Measurements from ENCODE around the gene TCIRG1.

The TCIRG1 gene

DNA sequence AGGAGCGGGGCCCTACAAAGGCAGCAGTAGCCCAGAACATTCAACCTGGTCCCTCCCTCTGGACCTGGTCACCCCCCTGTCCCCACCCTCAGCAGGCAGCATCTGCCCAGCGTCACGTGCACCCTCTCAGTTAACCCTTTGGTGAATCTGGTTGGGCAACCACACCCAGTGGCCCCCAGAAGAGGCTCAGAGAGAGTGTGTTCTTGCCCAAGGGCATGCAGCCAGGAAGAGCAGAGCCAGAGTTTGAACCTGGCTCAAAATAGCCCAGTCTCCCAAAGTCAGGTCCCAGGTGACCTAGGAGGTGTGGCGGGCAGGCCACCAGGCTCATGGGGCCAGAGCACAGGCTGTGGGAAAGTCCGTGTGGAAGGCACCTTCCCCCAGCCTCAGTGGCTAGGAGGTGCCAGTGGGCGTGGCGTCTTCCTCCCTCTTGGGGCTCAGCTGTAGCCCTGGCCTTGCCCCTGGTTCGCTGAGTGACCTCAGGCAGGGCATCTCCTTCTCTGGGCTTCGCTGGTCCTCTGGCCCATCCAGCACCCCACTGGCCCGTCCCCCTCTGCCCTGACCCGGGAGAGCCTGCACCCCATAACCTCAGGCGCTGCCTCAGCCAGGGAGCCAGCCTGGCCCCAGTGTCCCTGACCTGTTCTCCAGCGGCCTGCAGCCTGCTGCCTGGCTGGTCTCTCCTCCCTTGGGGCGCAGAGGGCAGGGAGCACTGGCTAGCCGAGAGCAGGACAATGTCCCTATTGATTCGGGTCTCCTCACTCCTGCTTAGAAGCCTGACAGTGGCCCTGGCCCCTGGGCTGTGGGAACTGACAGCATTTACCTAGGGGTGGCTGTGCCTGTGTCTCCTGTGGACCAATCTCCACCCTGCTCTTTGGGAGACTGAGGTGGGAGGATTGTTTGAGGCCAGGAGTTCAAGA, 21.7 kb upstream of the TCIRG1 start:
- H3K27ac ChIP-seq: no peak overlapping the region

DNA sequence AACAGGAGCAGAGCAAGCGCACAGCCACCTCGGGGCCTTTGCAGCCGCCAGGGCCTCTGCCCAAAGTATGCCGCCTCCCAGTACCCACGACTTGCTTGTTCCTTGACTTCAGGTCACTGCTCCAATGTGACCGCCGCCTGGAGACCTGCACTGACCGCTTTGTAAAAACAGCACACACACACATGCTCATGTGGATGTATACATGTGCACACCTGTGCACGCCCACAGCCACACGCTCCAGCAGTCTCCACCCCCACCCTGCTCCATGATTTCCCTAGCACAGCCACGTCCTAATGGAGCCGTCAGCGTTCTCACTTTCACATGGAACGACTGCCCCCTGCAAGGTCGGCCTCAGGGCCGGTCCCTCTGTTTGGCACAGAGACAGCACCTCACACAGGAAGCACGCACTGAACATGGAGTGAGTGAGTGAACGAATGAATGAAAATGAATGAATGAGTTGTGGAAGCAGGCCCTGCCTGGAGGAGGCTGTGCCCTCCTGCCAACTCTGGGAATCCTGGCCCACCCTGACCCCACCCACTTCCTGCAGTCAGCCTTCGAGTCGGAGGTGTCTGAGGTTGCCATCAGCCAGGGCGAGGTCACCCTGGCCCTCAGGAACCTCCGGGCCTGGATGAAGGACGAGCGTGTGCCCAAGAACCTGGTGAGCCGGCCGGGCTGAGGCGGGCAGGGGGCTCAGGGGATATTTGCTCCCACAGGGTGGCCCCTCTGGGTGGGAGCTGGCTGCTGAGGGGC, 20.7 kb upstream of the TCIRG1 start:
- H3K27ac ChIP-seq: no peak overlapping the region
- no peak for DNase-seq (ENCODE audit: low read depth, low spot score)

More for the DNA sequence above, 21.7 kb upstream of the TCIRG1 start:
- no peak for DNase-seq (ENCODE audit: low read depth, low spot score)

DNA sequence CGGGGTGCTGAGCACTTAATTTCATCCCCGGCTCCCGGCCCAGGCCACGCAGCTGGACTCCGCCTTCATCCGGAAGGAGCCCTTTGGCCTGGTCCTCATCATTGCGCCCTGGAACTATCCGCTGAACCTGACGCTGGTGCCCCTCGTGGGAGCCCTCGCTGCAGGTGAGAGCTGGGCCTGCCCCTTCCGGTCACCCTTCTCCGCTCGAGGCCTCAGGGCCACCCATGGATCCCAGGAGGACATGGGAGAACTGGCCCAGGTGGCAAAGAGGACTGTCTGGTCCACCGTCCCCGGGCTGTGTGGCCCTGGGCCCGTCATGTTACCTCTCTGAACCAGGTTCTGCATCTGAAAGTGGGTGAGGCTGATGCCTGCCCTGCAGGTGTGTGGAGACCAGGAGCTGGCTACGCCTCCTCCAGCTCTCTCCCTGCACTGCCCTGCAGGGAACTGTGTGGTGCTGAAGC, 20.1 kb upstream of the TCIRG1 start:
- H3K27ac ChIP-seq: no peak overlapping the region
- no peak for DNase-seq (ENCODE audit: low read depth, low spot score)

DNA sequence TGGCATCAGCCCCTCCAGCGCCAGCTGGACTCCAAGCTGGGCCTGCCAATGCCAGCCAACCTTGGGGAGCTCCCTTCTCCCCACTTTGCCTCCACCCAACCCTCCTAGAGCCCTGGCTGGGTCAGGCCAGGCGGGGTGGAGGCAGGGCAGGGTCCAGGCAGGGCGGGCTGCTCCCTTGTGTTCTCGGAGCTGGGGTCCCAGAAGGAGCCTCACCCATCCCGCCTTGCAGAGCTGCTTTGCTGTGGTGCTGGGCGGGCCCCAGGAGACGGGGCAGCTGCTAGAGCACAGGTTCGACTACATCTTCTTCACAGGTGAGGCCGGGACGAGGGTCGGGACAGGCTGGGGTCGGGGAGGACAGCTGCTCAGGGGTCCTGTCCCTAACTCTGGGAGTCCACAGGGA, 19.3 kb upstream of the TCIRG1 start:
- H3K27ac ChIP-seq: no peak overlapping the region
- DNase-seq (ENCODE audit: low read depth, low spot score): no peak

DNA sequence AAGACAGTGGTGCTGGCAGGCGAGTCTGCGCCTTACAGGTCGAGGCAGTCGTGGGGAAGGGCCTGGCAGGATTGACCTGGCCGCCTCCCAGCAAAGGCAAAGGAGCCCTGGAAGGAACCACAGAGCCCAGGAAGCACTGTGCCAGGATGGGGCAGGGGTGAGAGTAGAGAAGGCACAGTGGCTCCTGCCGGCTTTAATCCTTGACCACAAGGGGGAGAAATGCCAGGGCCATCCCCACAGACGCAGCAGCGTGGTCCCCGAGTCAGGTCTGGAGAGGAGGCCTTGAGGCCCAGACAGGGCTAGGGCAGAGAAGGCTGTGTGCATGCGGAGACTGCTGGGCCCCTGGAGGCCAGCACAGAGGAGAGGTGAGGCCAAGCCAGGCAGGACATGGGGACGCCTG, 18.2 kb upstream of the TCIRG1 start:
- peak overlapping the region; percentile 9 for H3K27ac ChIP-seq
- no peak for DNase-seq (ENCODE audit: low read depth, low spot score)

DNA sequence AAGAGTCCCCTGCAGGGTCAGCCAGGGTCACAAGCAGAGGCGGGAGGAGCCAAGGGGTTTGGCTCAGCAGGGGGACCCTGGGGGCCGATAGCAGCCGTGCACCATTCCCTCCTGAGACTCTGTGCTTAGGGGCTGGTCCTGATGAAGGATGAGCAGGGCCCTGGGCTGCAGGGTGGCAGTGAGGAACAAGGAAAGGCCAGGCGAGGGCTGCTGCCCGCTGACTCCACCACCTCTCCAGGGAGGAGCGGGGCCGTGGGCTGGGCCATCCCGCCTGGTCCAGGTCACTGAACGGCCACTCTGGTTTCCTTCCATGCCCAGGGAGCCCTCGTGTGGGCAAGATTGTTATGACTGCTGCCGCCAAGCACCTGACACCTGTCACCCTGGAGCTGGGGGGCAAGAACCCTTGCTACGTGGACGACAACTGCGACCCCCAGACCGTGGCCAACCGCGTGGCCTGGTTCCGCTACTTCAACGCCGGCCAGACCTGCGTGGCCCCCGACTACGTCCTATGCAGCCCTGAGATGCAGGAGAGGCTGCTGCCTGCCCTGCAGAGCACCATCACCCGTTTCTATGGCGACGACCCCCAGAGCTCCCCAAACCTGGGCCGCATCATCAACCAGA, 17.5 kb upstream of the TCIRG1 start:
- no peak for DNase-seq (ENCODE audit: low read depth, low spot score)

DNA sequence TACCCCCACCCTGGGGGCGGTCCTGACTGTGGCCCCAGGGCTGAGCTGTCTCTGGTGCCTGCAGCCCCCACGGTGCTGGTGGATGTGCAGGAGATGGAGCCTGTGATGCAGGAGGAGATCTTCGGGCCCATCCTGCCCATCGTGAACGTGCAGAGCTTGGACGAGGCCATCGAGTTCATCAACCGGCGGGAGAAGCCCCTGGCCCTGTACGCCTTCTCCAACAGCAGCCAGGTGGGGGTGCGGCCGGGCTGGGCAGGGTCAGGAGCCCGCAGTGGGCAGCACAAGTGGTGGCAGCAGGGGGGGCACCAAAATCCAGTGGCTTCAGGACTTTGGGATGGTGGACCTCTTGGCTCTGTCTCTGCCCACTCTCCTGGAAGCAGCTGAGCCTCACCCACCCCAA, 16.3 kb upstream of the TCIRG1 start:
- no peak for DNase-seq (ENCODE audit: low read depth, low spot score)
- H3K27ac ChIP-seq: no peak overlapping the region

More for the DNA sequence above, 17.5 kb upstream of the TCIRG1 start:
- no peak overlapping the region for H3K27ac ChIP-seq

DNA sequence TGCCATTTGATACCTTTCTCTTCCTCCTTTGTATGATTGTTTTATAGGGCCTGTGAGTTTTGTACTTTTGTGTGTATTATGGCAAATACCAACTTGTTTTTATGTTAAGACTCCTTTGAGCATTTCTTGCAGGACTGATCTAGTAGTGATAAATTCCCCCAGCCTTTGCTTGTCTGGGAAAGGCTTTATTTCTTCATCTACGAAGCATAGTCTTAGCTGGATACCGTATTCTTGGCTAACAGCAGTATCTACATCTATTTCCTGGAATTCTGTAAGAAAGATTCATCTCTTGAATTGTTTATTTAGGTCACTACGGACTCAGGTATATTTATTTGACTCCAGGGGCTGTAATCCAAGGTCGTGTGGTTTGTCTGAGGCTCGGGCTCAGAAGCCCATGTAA, 14.3 kb upstream of the TCIRG1 start:
- no peak for DNase-seq (ENCODE audit: low read depth, low spot score)
- no peak overlapping the region for H3K27ac ChIP-seq

DNA sequence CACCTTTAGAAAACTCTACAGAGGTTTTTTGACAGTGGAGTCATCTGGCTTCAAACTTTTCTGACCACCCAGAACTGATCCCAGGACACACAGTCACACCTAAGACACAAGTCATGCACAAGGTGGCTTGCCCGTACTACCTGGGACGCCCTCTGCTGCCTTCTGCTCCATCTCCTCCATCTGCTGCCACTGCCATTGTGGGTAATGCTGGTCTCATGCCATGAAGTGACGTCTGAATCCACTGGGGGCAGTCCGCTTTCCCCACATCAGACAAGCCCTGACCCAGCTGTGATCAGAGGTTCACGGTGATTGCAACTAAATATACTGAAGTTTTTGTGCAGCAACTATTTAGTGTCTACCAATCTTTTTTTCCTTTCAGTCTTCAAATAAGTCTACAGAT, 13.8 kb upstream of the TCIRG1 start:
- no peak for DNase-seq (ENCODE audit: low read depth, low spot score)
- no peak overlapping the region for H3K27ac ChIP-seq

DNA sequence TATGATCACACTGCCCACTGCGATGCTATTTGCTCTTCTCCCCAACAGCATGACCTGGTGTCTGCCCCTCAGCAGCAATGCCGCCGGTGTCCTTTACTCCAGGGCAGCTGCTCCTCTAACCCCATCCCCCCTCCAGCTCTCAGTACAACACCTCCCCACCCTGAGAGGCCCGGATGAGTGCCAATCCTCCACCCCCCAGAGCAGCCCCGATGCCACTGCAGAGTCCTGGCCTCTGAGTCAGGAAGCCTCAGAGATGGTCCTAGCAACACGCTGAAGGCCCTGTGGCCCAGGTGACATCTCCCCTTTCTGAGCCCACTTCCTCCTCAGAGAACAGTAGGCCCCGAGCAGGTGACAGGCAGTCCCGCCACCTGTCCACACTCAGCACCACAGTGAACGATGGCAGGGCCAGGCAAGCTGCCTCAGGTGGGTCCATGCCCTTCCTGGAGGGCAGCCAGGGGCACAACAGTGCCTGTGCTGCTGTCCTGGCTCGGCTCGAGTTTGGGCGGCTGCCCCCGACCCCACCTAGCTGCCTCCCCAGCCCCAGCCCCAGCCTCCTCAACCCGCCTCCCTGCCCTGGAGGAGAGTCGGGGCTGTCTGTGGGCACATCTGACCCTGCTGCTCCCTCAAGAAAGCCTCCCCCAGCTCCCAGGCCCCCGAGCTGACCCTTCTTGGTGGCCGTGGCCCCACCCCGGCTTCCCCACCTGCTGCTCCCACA, 12.3 kb upstream of the TCIRG1 start:
- no peak overlapping the region for H3K27ac ChIP-seq

DNA sequence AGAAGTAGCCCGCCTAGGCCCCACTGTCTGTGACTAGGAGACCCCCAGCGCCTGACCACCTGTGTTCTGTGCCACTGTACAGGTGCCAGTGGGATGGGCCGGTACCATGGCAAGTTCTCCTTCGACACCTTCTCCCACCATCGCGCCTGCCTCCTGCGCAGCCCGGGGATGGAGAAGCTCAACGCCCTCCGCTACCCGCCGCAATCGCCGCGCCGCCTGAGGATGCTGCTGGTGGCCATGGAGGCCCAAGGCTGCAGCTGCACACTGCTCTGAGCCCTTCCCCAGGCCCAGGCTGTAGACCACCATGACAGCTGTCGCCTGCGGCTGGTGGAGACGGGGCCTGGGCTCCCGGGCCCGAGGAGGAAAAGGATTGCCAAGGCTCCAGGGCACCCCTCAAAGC, 11.2 kb upstream of the TCIRG1 start:
- peak overlapping the region; percentile 61 for H3K27ac ChIP-seq
- DNase-seq (ENCODE audit: low read depth, low spot score): no peak

More for the DNA sequence above, 12.3 kb upstream of the TCIRG1 start:
- no peak for DNase-seq (ENCODE audit: low read depth, low spot score)

DNA sequence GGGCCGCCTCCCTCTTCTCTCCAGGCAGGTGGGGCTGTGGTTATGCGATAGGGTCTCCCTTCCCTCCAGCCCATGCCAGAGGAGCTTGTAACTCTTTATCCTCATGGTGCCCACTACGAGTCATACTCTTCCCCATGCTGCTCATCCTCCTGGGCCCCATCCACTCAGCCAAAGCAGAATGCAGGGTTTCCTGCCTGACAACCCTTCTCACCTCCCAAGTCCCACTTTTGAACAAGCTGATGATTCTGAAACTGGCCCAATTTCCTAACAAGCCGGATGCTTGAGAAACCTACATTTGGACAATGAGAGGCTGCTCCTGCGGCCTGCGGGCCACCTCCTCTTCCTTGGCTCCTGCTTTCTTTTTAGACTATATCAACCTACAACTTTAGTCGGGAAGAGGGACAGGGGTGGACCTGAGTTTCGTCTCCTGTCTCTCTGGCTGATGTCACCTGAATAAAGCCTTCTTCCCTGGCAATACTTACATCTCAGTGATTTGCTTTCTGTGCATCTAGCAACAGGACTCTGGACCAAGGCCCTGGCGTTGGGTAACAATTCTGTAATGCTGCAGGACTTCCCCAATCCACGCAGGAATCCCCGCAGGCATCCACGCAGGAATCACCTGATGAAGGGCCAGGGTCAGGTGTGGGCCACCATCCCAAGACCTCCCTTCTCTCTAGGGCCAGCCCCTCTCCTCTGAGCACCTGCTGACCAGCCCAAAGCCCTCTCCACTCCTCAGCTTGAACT, 9.9 kb upstream of the TCIRG1 start:
- DNase-seq (ENCODE audit: low read depth, low spot score): no peak
- H3K27ac ChIP-seq: peak overlapping the region; percentile 61

DNA sequence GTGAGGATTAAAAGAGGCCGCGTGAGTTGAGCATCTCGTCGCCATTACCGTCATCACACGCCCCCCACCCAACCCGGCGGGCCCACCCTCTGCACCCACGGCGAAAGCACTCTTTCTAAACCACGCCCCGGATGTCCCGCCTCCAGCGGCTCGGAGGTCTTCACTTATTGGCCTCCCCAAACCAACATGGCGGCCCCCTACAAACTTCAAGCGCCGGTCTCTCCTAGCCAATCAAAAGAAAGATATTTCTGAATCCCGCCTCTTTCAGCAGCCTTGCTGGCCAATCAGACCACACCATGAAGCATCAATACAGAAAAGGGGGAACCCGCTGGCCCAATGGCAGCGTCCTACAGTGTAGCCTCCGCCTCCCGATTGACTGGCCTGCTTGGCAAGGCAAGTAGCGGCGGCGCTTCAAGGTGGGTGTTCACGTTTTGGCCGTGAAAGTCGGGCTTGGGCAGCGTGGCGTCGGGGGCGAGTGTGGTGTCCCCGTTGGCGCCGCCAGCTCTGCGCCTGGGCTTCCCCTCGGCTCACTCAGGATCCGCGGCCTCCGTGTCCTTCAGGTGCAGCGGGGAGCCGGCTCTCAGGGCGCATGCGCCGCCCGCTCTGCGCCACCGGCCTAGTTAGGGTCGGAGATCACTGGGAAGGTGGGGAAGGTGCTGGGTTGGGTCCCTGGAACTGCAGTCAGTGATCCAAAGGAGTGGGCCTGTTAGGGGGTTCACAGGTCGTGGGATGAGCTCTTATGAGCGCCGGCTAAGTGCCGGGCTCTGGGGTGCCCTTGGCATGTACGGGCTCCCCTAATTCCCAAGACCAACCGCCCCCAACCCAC, 8.3 kb upstream of the TCIRG1 start, which contains the start of gene NDUFS8:
Gene NDUFS8, plus strand, starts transcription at position 364 of the 826 bp plus-strand sequence. CDS start 1,471 bp downstream, outside the sequence.
- DNase-seq (ENCODE audit: low read depth, low spot score): peak; percentile 92
- peak within 1 kb of the TSS; percentile 61 for H3K27ac ChIP-seq

DNA sequence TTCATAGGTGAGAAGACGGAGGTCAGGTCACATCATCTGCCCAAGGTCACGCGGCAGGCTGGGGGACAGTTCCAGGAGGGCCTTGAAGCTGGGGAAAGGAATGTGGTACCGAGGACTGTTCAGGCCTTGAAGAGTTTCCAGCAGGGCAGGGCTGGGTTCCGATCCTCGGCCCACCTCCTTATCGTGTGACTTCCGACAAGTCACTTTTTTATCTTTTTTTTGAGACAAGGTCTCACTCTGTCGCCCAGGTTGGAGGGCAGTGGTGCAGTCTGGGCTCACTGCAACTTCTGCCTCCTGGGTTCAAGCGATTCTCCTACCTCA, 7.7 kb upstream of the TCIRG1 start:
- H3K27ac ChIP-seq: peak overlapping the region; percentile 61
- no peak for DNase-seq (ENCODE audit: low read depth, low spot score)

DNA sequence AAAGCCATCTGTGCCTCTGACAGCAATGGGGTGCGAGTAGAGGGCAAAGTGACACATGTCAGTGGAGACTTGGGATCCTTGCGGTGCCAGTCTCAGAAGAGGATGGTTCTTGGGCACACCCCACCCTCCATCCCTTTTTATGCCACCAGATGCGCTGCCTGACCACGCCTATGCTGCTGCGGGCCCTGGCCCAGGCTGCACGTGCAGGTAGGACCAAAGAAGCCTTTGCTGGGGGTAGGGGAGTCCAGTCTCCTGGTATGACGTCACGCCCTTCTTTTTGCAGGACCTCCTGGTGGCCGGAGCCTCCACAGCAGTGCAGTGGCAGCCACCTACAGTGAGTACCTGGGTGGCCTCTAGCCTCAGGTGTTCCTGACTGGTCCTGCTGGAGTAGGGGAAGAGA, 6.8 kb upstream of the TCIRG1 start:
- DNase-seq (ENCODE audit: low read depth, low spot score): no peak
- no peak overlapping the region for H3K27ac ChIP-seq

DNA sequence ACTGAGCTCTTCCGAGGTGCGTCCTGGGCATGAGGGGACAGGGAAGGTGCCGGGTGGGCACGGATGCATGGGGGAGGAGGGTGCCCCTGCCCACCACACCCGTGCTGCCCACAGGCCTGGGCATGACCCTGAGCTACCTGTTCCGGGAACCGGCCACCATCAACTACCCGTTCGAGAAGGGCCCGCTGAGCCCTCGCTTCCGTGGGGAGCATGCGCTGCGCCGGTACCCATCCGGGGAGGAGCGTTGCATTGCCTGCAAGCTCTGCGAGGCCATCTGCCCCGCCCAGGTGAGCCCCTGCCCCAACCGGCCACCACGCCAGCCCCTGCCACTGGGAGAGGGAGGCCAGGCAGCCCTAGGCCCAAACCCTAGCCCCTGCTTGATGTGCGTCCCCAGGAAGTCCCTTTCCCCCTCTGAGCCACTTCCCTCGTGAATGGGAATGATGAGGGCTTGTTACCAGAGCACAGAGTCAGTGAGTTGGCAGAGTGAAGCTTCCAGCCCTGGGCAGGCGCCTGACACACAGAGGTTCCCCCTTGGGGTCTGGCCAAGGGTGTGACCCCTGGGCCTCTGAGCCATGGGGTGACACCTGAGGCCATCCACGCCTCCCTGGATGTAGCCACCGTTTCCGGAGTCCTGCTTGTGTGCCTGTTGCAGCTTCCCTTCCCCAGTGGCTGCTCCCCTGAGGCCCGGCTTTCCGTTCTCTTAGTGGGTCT, 5.7 kb upstream of the TCIRG1 start:
- H3K27ac ChIP-seq: no peak overlapping the region
- DNase-seq (ENCODE audit: low read depth, low spot score): no peak

DNA sequence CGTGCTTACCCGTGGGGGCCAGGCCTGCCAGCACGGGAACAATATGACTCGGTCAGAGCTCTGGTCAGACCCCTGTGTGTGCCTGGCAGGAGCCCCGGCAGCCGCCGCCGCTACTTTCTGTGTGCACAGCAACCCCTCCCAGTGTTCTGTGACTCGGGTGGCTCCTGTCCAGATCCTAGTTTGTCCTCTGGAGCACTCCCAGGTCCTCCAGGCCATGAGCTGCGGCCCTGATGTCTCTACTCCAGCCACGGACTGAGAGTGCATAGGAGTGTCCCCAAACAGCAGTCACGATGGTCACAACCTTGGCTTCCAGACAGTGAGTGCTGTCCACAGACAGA, 5.1 kb upstream of the TCIRG1 start:
- H3K27ac ChIP-seq: no peak overlapping the region
- no peak for DNase-seq (ENCODE audit: low read depth, low spot score)

DNA sequence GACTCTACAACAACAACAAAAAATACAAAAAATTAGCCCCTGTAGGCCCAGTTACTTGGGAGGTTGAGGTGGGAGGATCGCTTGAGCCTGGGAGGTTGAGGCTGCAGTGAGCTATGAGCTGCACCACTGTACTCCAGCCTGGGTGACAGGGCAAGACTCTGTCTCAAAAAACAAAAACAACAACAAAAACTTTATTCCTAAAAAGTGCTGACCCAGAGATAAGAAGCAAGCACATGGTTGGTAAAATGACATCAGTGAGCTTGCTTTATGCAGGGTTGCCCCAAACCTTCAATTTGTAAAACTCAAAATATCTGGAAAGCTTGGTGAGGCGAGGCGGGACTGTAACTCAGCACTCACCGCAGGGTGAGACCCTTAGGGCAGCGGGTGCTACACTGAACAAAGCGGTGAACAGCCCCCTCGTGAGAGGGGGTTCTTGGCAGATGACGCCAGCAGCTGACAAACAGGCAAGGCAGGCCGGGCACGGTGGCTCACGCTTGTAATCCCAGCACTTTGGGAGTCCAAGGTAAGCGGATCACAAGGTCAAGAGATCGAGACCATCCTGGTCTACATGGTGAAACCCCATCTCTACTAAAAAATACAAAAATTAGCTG, 3.5 kb upstream of the TCIRG1 start:
- H3K27ac ChIP-seq: no peak overlapping the region
- no peak for DNase-seq (ENCODE audit: low read depth, low spot score)
